ENCODE measurements around the gene OR2A14. TPM values are rescaled to one million over a fixed set of nuclear protein-coding genes. Genes with fewer than 3 reads are reported as not detected.

The OR2A14 gene
- total RNA-seq = not detected

DNA sequence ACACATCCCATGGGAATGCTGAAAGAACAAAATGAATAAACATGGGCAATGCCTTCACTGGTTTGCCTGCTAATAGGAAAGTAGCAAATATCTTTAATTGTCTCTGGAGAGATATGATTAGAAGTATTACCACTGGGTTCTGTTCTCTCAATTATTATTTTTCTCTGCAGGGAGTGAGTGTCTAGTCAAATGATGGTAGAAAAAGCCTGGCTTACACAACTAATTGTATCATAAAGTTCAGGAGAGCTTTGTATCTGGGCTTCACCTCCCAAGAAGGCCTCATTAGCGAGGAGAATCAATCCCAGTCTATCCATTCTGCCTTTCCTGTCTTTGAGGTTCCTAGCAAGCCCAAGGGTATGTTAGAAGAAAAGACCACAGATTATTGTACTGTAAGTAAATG, at the start of gene OR2A14:
Gene OR2A14, plus strand, starts transcription at position 301 of the 400 bp plus-strand sequence. CDS start 5,937 bp downstream, outside the sequence.
- TF ChIP-seq POLR2AphosphoS5 (IDR thresholded peaks at IDR 0.05) (no peak), POLR2A (IDR thresholded peaks at IDR 0.05) (no peak)
- TF ChIP-seq, protein P1, sequence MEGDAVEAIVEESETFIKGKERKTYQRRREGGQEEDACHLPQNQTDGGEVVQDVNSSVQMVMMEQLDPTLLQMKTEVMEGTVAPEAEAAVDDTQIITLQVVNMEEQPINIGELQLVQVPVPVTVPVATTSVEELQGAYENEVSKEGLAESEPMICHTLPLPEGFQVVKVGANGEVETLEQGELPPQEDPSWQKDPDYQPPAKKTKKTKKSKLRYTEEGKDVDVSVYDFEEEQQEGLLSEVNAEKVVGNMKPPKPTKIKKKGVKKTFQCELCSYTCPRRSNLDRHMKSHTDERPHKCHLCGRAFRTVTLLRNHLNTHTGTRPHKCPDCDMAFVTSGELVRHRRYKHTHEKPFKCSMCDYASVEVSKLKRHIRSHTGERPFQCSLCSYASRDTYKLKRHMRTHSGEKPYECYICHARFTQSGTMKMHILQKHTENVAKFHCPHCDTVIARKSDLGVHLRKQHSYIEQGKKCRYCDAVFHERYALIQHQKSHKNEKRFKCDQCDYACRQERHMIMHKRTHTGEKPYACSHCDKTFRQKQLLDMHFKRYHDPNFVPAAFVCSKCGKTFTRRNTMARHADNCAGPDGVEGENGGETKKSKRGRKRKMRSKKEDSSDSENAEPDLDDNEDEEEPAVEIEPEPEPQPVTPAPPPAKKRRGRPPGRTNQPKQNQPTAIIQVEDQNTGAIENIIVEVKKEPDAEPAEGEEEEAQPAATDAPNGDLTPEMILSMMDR (IDR thresholded peaks at IDR 0.05) = no peak
- Histone ChIP-seq H3K4me3 (no peak within 1 kb of the TSS), H3K27me3 (replicated peaks; ENCODE audit: insufficient read depth) (no peaks in the 10 kb centered on the region), H3K27ac (no peak within 1 kb of the TSS), H3K9me3 (no peaks in the 10 kb centered on the region), H3K36me3 (no peaks in the 10 kb centered on the region), H3K4me1 (replicated peaks) (no peaks in the 10 kb centered on the region)
- WGBS = 100% methylated on average over 1 of the region's 1 CpG
- no peak for DNase-seq (ENCODE audit: low spot score)
- intact Hi-C loops (cut with DNase I) = no loop called here

DNA sequence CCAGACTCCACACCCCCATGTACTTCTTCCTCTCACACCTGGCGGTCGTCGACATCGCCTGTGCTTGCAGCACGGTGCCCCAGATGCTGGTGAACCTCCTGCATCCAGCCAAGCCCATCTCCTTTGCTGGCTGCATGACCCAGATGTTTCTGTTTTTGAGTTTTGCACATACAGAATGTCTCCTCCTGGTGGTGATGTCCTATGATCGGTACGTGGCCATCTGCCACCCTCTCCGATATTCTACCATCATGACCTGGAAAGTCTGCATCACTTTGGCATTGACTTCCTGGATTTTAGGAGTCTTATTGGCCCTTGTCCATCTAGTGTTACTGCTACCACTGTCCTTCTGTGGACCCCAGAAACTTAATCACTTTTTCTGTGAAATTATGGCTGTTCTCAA, 48.6 kb upstream of the OR2A14 start:
- Histone ChIP-seq H3K9me3 (no peaks in the 10 kb centered on the region), H3K4me3 (no peak overlapping the region), H3K36me3 (no peaks in the 10 kb centered on the region), H3K27ac (no peak overlapping the region), H3K4me1 (replicated peaks) (no peaks in the 10 kb centered on the region), H3K27me3 (replicated peaks; ENCODE audit: insufficient read depth) (no peaks in the 10 kb centered on the region)
- intact Hi-C loops (cut with DNase I) = no loop called here
- WGBS = 96% methylated on average over 8 of the region's 8 CpGs
- no peak for DNase-seq (ENCODE audit: low spot score)
- TF ChIP-seq POLR2AphosphoS5 (IDR thresholded peaks at IDR 0.05) = no peak
- TF ChIP-seq, protein P1 (IDR thresholded peaks at IDR 0.05) = no peak
- TF ChIP-seq POLR2A (IDR thresholded peaks at IDR 0.05) = no peak

DNA sequence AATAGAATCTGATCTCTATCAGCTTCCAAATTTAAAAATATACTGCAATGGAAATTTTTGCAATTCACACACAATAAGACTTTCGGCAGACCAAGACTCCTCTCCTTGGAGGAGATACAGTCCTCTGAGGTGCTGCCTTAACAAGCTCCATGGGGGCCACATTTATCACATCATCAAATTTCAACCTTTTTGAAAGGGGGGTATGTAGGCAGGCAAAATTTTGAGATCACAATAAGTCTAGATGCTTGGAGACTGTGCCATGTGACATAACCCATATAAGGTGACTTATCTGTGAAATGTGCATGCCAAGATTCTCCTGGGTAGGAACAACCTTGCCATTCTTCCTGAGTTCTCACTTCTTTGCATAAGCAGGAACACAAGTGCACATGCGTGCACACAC, 37.0 kb upstream of the OR2A14 start, which contains the start of gene OR2A12:
Gene OR2A12, plus strand, starts transcription at position 301 of the 400 bp plus-strand sequence. CDS start 8,830 bp downstream, outside the sequence.
- TF ChIP-seq, protein P1 (IDR thresholded peaks at IDR 0.05) = no peak
- no peak within 1 kb of the TSS for H3K4me3 ChIP-seq
- no peaks in the 10 kb centered on the region for H3K4me1 ChIP-seq (replicated peaks)
- WGBS = 91% methylated on average over 2 of the region's 2 CpGs
- no peaks in the 10 kb centered on the region for H3K27me3 ChIP-seq (replicated peaks; ENCODE audit: insufficient read depth)
- H3K27ac ChIP-seq = no peak within 1 kb of the TSS
- intact Hi-C loops (cut with DNase I) = no loop called here
- H3K36me3 ChIP-seq = no peaks in the 10 kb centered on the region
- DNase-seq (ENCODE audit: low spot score) = no peak
- no peaks in the 10 kb centered on the region for H3K9me3 ChIP-seq

GRCh38 chr7:144086730-144087129, 36.2 kb upstream of the OR2A14 start:
- TF ChIP-seq POLR2A (IDR thresholded peaks at IDR 0.05) (no peak), POLR2AphosphoS5 (IDR thresholded peaks at IDR 0.05) (no peak)
- TF ChIP-seq, protein P1 (IDR thresholded peaks at IDR 0.05) = no peak
- WGBS = 33% methylated on average over 4 of the region's 4 CpGs
- H3K27ac ChIP-seq = no peak overlapping the region
- H3K36me3 ChIP-seq = no peaks in the 10 kb centered on the region
- intact Hi-C loops (cut with DNase I) = no loop called here
- H3K4me3 ChIP-seq = no peak overlapping the region
- H3K9me3 ChIP-seq = no peaks in the 10 kb centered on the region
- no peaks in the 10 kb centered on the region for H3K27me3 ChIP-seq (replicated peaks; ENCODE audit: insufficient read depth)
- H3K4me1 ChIP-seq (replicated peaks) = no peaks in the 10 kb centered on the region
- DNase-seq (ENCODE audit: low spot score) = no peak

GRCh38 chr7:144087230-144087629, 35.7 kb upstream of the OR2A14 start:
- intact Hi-C loops (cut with DNase I) = no loop called here
- no peaks in the 10 kb centered on the region for H3K36me3 ChIP-seq
- no peaks in the 10 kb centered on the region for H3K27me3 ChIP-seq (replicated peaks; ENCODE audit: insufficient read depth)
- WGBS = 68% methylated on average over 1 of the region's 1 CpG
- no peak overlapping the region for H3K27ac ChIP-seq
- no peak for DNase-seq (ENCODE audit: low spot score)
- no peaks in the 10 kb centered on the region for H3K9me3 ChIP-seq
- H3K4me1 ChIP-seq (replicated peaks) = no peaks in the 10 kb centered on the region
- no peak for TF ChIP-seq POLR2AphosphoS5 (IDR thresholded peaks at IDR 0.05)
- TF ChIP-seq POLR2A (IDR thresholded peaks at IDR 0.05) = no peak
- TF ChIP-seq, protein P1 (IDR thresholded peaks at IDR 0.05) = no peak
- no peak overlapping the region for H3K4me3 ChIP-seq
